CD4-positive, alpha-beta T cell treated with Interferon alpha-2 for 1 hour (primary cell): ENCODE measurements around the gene TARBP2.
A peak's percentile ranks its signal among the peaks of the same experiment; 100 is the strongest.
"Not testable (repeated sequence)": the region's sequence is repeated elsewhere in the genome, so short reads cannot be mapped to it uniquely, and the experiment has no call there.

Experiments used
- DNase-seq, 2 donors: peaks; one replicate each; pipeline ENCODE4 v3.0.0-alpha.2; 2020 to 2022

Gene TARBP2

DNA sequence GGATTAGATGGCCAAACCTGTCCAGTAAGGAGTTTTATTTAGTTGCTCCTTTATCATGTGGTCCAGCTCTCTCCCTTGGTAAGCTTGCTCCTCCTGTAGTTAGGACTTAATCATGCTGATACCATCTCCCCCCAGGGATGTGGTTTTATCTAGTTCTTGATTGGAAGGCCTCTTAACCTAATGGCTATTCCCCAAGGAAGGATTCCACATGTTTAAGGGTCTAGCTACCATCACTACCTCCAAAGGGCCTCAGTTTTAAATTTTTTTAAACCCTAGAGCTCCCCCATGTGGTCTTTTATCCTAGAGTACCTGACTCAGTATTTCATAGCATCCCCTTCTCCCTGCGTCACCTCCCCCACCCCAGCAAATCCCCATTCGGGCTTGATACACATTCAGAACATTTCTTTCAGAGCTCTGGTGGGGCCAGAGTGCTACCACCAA lies 24.3 kb upstream of the TARBP2 start:
- DNase-seq, result peak in 1 of 2 donors; percentile 43

DNA sequence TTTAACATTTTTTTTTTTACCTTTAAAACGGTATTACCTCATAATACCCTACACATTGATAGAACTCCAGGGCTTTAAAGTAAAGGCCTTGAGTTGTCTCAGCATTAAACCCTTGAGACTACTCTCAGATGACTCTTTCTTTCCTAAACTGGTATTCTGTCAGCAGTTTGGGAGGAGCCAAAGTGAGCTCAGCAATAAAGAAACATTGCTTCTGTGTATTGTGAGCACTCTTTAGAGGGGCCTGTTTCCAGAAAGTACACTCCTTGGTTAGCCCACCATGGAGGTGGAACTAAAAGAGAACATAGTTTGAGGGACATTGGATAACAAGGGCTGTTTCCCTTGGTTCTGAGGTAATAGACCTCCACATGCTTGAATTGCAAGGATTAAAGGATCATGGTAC lies 22.2 kb upstream of the TARBP2 start:
- no peak for DNase-seq

DNA sequence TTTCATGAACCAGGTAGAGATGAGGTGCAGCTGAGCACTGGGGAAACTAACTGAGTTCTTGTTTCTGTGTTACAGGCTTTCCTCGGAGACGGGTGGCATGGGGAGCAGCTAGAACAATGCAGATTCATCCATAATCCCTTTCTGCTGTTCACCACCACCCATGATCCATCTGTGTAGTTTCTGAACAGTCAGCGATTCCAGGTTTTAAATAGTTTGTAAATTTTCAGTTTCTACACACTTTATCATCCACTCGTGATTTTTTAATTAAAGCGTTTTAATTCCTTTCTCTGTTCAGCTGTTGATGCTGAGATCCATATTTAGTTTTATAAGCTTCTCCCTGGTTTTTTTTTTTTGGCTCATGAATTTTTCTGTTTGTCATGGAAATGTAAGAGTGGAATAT lies 21.8 kb upstream of the TARBP2 start:
- DNase-seq, result no peak

DNA sequence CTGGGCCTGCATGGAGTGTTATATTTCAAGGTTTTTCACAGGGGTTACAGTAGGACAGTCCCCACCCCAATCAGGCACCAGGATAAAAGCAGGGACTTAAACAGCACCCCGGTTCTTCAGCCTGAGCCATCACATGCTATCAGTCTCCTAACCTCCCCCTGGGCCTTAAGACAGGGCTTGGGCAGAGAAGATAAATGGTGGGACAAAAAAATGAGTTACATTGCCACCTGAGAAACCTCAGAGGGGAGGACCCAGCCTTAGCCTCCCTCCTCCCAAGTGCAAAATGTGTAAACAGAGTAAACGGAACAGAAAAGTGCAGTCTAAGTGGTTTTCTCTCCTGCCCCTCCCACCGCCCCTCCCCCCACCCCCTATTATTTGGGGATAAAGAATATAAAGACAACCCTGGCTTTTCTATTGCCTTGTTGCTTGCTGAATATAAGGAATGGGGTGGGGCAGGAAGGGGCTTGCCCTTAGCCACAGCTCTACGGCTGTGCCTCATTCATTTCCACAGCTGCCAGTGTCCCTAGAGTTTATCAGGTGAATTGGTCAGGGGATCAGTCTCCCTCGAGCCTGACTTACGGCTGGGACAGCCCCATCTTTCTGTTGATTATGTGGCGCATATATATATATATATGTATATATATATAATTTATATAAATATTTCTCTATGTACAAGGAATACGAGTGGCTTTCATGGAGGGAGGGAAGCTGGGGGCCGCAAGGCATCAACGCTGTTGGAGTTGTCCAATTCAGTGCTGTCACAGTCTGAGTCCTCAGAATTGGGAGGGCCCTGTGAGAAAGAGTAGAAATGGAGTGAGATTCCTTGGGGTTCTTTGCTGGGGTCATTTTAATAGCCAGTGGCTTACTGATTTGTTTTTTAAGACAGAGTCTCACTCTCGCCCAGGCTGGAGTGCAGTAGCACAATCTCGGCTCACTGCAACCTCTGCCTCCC lies 20.3 kb upstream of the TARBP2 start:
- no peak for DNase-seq

DNA sequence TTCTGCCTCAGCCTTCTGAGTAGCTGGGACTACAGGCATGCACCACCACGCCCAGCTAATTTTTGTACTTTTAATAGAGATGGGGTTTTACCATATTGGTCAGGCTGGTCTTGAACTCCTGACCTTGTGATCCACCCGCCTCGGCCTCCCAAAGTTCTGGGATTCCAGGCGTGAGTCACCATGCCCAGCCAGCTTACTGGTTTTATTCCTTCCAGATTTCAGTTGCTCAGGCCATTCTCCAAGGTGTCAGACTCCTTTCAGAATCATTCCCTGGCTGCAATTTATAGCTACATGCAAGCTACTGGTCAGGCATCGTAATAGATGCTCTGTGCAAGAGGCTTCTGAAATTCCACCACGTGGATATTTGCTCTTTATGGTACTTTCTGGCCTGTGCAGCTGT lies 19.6 kb upstream of the TARBP2 start:
- DNase-seq, result not testable (repeated sequence)

DNA sequence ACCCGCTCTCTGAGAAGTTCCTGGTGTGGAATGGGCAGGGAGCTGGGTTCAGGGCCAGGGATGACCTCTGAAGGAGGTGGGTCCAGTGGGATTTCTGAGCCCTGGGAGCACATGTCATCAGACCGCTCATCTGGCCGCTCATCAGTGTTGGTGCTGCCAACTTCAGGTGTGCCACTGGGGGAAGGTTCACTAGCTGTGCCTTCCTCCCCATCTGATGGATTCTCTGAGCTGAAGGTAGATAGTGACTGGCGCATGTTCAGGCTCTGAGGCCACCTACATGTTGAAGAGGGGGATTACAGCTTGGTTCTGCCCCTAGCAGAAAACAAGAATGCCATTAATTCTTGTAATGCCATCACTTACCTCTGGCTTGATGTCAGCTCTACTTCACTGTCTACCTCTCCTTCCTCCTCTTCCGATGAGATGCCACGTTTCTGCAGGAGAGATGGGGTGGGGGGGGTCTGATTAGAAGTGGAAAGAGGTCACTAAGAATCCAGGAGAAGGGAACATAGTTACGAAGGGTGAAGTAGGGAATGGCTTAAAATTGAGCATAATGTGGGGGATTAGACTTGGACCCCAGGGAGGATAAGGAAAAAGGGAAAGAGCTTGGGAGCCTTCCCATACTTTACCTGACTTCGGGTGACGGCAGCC lies 19.0 kb upstream of the TARBP2 start:
- DNase-seq, result no peak

DNA sequence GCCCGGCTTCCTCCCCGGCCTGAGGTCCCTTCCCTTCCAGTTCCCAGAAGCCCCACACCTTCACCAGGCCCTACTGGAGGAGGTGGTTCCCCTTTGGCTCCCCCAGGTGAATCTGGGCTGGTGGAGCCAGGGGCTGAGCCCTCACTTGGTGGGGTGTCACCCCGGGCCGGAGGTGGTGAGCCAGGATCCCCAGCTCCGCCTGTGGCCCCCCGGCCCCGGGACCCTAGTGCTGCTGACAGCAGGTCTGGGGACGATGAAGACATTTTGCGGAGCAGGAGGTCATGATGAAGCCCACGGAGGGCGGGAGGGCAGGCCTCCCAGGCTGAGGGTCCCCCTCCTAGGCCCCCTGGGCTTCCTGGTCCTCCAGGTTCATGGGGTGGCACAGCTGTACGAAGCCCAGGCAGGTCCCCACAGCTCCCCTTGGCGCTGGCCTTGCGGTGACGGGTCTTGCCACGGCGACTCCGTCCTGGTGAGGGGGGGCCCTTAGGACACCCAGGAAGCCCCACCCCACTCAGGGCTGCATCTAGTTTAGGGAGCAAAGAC lies 18.4 kb upstream of the TARBP2 start:
- no peak for DNase-seq

DNA sequence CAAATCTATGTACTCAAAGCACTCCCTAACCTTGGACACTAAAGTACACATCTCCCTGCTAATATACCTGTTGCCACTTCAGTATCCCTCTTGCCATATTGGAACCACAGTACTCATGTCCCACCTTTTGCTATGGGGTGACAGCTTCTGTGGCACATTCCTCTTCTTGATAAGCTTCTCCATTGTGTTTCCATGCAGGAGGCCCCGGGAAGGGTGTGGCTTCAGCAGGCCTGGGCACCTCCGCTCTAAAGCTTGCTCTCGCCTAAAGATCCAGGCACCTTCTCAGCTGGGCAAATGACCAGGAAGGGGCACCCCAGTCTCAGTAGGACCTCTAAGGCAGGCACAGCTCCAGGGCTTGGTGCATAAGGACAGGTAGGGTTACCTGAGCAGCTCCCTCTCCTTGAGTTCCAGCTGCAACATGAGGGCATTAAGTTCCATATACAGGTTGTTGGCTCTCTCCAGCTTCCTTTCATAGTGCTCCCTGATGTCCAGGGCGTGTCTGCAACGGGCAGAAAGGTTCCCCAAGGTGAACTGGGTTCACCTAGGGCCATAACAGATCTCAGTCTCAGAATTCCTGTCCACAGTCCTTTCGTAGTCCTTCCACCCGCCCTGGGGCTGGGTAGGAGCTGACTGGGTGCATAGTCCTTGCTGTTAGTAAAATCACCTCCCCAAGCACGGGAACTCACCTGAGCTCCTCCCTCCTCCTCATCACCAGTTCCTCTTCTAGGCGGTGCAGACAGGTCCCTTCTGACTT lies 17.7 kb upstream of the TARBP2 start:
- no peak for DNase-seq

DNA sequence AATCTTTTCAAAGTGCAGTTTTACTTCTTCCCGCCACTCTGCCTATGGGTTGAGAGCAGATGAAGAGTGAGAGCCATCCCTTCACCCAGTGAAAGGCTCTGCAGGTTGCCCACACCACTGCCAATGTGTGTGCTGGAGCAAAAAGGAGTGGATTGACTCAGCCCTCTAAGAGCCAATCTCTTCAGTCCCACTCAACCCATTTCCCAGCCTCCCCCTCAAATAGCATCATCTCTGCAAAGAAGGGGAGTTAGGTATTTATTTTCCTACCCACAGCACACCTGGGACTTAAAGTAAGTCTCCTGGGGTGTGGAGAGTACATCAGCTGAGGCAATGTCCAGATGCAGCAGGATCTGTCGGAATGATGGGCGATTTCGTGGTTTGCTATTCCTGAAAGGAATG lies 17.1 kb upstream of the TARBP2 start:
- DNase-seq, result no peak

DNA sequence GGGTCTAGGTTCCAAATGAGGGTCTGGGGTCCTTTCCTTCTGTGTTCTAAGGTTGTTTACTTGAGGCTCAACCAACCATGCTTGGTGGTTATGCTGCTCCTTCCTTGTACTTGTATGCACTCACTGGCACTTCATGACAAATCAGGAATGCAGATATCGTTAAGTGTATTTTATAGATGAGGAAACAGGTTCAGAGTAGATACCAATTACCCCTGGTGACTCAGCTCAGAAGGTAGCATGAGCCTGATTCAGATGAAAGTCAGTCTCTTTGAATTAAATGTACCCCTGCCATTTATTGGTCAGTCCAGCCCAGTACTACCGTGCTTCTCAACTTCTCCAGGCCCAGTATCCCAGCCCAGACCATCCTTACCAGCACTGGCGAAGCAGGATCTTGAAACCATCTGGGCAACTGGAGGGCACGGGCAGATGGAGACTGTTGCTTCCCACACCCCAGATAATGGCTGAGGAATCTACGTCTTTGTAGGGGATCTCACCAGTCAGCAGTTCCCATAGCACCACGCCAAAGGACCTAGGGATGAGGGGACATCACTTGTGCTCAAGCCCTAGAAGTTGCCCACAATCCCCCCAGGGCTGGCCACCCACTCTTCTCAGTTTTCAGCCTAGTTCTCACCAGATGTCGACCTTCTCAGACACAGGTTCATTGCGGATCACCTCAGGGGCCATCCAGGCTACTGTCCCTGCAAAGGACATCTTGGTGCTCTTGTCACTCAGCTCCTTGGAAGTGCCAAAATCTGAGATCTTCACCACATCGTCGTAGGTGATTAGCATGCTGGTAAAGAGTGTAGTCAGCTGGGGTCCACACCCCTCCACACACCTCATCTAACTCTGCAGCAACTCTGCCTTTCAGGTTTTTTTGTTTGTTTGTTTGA lies 16.2 kb upstream of the TARBP2 start:
- DNase-seq, result no peak

DNA sequence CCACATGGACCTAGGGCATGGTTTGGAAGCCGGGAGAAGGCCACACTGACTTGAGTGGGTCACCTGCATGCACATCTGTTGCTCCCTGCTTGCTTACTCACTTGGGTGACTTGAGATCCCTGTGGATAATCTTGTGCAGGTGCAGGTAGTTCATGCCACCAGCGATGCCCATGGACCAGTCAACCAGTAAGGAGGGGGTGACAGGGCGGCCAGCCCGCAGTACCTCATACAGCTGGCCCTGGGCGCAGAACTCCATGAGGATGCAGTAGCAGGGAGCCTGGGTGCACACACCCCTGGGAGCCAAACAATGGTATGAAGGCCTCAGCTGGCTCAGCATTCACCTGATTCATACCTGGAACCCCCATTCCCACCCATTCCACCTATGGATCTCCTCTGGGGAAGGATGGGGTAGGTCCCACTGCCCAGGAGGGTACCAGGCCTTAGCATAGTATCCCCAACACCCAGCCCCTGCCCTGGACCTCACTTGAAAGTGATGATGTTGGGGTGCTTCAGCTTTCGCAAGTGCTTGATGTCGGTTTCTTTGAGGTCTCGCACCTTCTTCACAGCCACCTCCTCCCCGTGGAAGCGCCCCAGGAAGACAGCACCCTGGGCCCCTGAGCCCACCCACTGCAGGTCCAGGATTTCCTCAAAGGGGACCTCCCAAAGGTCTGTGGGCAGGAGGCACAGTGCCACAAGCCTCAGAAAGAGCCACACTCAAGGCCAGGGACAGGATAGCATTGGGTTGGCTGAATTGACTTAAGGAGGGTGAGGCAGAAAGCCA lies 14.9 kb upstream of the TARBP2 start:
- DNase-seq, result no peak

DNA sequence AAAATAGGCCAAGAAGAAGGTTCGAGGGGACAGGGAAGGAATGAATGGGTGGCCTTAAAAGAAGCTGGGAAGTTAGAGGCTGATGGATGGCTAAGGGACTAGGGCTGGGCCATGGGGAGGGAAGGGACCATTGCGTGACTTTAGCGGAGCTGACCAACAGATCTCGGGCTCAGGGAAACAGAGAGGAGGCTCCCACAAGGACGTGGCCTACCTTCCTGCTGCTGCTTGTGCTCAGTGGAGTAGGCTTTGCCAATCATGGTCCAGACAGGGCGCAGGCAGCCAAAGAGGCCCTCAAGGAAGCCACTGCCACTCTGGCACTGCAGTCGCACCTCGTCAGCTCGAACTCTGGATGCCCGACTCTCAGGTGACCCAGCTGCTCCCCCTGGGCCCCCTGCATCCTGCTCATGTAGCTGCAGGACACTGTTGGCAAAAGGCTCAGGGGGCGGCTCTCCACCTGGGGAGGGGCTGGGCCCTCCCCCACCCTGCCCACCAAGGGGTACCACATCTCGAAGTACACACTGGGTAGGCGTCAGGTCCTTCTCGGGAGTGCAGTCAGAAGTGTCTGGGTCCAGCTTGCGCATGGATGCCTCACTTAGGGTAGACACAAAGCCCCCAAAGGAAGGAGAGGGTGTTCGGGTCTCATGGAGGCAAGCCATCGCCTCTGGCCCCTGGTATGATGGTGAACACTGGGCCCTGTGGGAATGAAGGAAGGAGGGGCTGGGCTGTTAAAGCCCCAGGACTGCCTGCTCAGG lies 14.2 kb upstream of the TARBP2 start:
- DNase-seq, result no peak

DNA sequence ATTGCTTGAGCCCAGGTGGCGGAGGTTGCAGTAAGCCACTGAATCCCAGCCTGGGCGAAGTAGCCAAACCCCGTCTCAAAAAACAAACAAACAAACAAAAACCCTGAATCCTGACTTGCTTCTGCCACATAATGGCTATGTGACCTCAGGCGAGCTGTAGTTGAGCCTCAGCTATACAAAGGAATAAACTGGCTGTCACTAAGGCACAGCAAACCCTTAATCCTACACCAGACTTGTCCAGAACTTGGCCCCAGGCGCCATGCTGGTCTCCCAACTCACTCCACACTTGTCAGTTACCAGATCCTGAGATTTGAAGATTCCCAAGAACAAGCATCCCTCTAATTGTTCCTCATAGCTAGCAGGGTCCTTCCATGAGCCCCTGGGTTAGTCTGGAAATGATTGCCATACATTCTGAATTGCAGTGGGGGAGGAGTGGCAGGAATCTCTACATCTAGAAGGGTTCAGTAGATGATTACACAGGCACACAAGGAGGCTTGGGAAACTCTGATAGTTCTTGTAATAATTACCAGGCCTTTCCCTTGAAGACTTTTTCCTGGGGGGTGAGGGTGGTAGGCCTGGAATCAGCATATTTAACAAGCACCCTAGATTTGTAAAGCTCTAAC lies 11.7 kb upstream of the TARBP2 start:
- no peak for DNase-seq

DNA sequence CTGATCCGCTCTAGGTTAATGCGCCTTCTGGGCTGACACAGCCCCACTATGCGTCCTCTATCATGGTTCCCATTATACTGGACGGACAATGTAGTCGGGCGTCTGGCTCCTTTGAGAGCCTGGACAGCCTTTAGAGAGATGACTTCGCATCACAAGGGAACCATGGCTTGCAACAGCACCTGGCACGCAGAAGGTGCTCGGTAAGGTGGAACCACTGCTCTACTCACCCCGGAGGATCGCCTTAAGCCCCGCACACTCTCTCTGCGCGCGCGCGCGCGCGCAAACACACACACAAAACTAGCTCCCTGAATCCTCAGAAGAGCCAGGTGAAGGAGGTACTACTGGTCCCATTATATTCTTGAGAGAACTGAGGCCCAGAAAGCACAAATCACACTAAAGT lies 8.9 kb upstream of the TARBP2 start:
- no peak for DNase-seq

DNA sequence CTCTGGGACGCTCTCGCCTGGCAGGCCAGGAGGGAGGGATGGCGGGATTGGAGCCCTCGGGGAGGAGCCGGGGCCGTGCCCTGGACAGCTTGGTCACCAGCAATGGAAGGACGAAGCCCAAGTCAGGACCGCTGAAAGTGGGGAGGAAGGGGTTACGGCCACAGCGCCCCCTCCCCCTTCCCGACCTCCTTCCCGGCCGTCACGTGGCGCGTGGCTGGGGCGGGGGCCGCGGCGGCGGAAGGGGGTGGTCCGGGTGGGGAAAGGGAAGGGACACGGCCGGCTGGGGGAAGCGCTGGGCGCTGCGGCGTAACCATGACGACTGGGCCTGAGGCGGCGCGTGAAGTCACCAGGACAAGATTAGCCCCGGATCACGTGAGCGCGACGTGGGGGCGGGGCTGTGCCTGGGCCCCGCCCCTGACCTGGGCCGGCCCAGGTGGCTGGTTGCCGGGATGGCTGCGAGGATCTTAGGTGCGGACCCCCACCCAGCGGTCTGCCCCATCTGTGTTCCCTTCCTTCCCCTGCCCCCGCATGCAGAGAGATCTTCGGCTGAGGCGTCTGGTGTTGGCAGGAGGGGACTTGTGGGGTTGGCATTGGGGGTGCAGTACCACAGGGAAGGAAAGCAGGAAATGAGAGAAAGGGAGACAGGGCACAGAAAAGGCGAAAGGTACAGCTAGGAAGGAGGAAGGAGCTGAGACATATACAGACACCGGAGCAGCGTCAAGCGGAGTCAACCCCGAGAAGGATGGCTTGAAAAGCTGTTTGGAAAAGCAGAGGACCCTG lies 8.1 kb upstream of the TARBP2 start:
- DNase-seq, result peak; percentile 91

DNA sequence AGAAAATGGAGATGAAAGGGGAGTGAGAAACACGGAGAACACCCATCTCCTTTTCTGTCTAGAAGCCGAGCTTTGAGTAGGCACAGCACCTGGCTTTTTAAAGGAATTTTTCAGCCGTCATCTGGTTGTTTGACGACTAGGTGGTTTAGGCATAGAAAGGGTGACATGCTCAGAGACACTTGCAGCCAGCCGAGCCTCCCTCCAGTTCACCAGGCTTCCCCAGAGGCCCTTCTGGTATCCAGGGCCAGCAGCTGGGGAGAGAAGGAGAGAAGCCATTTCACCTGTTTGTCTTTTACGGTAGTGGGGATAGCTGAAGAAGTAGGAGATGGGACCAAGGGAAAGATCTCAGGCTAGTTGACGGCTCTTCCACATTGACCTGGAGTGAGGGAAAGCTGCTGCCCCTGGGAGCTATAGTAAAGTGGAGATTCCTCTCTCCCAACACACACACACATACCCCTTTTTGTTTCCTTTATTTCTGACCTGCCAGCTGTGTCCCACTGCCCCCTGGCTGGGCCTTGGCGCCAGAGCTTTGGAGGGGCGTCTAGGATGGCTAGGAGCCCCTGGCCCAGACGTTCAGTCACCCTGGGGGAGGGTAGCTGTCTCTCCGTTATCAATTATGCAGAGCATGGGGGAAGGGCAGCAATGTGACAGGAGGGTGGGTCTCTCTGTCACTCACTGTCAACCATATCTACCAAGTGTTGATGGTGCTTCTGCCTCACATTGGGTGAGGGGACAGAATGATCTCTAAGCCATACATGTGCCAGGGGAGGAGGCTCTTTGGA lies 7.3 kb upstream of the TARBP2 start:
- no peak for DNase-seq

DNA sequence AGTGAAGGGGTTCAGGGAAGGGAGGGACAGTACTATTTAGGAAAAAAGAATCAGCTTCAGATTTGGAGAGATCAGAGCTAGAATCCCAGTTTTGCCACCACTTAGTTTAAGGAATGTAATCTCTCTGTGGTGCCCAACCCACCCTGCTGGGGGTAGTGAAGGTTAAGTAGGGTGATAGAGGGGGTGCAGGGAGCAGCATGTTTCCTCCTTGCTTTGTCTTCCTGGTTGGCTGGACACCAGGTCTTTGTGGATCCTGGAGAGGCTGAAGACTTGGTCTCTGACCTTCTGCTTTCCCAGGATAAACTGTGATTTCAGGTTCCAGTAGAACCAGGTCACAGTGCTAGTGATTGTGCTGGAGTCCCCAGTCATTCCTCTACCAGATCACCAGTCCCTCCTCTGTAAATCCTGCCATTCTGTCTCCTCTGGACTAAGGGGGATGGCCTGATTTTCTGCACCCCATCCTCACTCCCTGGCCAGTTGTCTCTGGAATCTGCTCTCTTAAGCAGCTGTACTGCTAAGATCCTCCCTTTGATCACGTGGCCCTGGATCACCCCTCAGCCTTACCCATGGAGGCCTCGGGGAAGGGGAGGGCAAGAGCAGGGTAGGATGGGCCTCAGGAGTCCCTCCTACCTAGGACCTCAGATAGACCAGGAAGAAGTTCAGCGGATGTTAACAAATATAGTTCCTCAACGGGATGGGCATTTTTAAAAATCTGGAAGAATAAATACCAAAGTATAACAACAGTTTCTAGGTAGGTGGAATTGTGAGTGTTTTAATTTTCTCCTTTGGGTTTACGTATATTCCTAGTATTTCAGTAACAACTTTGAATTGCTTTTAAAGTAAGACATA lies 5.0 kb upstream of the TARBP2 start:
- DNase-seq, result no peak

DNA sequence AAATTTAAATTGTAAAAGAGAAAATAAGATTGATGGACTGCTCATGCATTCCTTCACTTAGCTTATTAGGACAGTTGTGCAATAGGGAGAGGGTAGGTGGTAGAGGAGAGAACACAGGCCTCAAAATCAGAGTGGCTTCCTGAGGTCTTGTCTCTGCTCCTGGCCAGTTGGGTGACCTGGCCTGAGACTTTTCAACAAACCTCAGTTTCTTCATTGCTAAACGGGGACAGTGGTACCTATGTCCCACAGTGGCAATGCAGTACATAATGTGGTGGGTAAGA lies 4.4 kb upstream of the TARBP2 start:
- no peak for DNase-seq
